Measurements from ENCODE around the gene OTUD4. TPM values are rescaled to one million over a fixed set of nuclear protein-coding genes. Genes with fewer than 3 reads are reported as not detected.

The OTUD4 gene
- total and polyA plus RNA-seq, 2 donors (not counting 1 experiment from before 2014, with no cell fraction given): 9.7 to 51.0 TPM

DNA sequence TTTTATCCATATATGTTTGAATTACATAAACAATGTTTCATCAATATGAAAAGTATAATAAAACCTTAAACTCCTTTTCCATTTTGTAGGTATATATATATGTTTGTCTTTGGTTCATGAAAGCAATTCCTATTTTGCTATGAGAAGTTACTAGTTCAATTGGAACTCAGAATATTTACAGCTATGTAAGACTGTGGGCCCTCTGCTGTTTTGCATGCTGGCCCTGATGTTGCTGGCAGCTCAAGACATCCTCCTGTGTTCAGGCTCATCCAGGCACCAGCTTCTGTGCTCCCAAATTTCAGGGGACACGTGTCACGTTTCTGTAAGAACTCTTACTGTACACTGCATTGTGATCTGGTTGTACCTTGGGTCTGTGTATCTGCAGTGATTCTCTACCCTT lies 38.7 kb upstream of the OTUD4 start:
- no peaks in the 10 kb centered on the region for H3K4me1 ChIP-seq (ENCODE audit: control insufficient read depth in 2 of 2, insufficient read depth in 2 of 2, low read length in 2 of 2)
- peaks cover 2% of the 10 kb centered on the region for H3K9me3 Mint-ChIP-seq (ENCODE audit: insufficient read depth)
- no peak overlapping the region for H3K4me2 ChIP-seq (replicated peaks; ENCODE audit: low read depth, low read length, poor library complexity, severe bottlenecking)
- no peak overlapping the region for H3K4me3 Mint-ChIP-seq
- no peaks in the 10 kb centered on the region for H3K36me3 ChIP-seq (replicated peaks in 1 of 2; ENCODE audit: control extremely low read depth in 1 of 2, control insufficient read depth in 1 of 2, extremely low read depth in 1 of 2, insufficient read depth in 2 of 2, low read length in 1 of 2)
- ATAC-seq (ENCODE audit: low read depth) (no peak), DNase-seq (no peak)
- H3K4me1 Mint-ChIP-seq: peaks cover 1% of the 10 kb centered on the region
- no peak overlapping the region for H3K27ac ChIP-seq (ENCODE audit: low read length in 2 of 2)
- H3K4me3 ChIP-seq (ENCODE audit: control extremely low read depth in 1 of 5, extremely low read depth in 1 of 5, insufficient read depth in 1 of 5, low read depth in 2 of 5, low read length in 4 of 5): no peak overlapping the region
- H3K79me2 ChIP-seq (ENCODE audit: control insufficient read depth, insufficient read depth, low read length): no peaks in the 10 kb centered on the region
- peaks cover 5% of the 10 kb centered on the region for H3K27me3 Mint-ChIP-seq
- intact Hi-C loops (cut with micrococcal nuclease): no loop called here
- H3K9ac ChIP-seq (ENCODE audit: low read length): no peak overlapping the region
- TF ChIP-seq CTCF (IDR thresholded peaks at IDR 0.05) (no peak), EZH2 (IDR thresholded peaks at IDR 0.05; ENCODE audit: borderline replicate concordance, insufficient read depth, low read depth, low read length, poor library complexity, severe bottlenecking) (no peak)
- no peak overlapping the region for H2AFZ ChIP-seq (ENCODE audit: insufficient read depth, low read depth, low read length, poor library complexity, severe bottlenecking)
- POLR2A ChIA-PET: no interaction called here
- H3K9me3 ChIP-seq (ENCODE audit: control extremely low read depth in 1 of 3, control insufficient read depth in 2 of 3, insufficient read depth in 1 of 3, low read length in 2 of 3): no peaks in the 10 kb centered on the region
- H4K20me1 ChIP-seq (ENCODE audit: control insufficient read depth, insufficient read depth, low read length, poor library complexity, severe bottlenecking): no peaks in the 10 kb centered on the region
- CTCF ChIA-PET: interaction anchor here (0.6 kb wide), 1 partner anchor 61 kb away, joined by 4 read pairs; no protein-coding TSS in a partner anchor
- H3K27ac Mint-ChIP-seq: no peak overlapping the region
- no peaks in the 10 kb centered on the region for H3K27me3 ChIP-seq (replicated peaks in 1 of 4; ENCODE audit: control extremely low read depth in 1 of 4, control insufficient read depth in 3 of 4, insufficient read depth in 4 of 4, low read length in 3 of 4)
- WGBS (ENCODE audit: insufficient coverage): 94% methylated on average over 2 of the region's 2 CpGs

- Mint-ChIP-seq H3K27me3 (peaks cover 3% of the 10 kb centered on the region), H3K4me1 (peaks cover 1% of the 10 kb centered on the region), H3K4me3 (no peak overlapping the region), H3K9me3 (ENCODE audit: insufficient read depth) (no peaks in the 10 kb centered on the region), H3K27ac (no peak overlapping the region)
- no peaks in the 10 kb centered on the region for H3K27me3 ChIP-seq (replicated peaks in 1 of 4; ENCODE audit: control extremely low read depth in 1 of 4, control insufficient read depth in 3 of 4, insufficient read depth in 4 of 4, low read length in 3 of 4)
- no peaks in the 10 kb centered on the region for H3K79me2 ChIP-seq (ENCODE audit: control insufficient read depth, insufficient read depth, low read length)
- H3K9me3 ChIP-seq (ENCODE audit: control extremely low read depth in 1 of 3, control insufficient read depth in 2 of 3, insufficient read depth in 1 of 3, low read length in 2 of 3): no peaks in the 10 kb centered on the region
- H3K9ac ChIP-seq (ENCODE audit: low read length): no peak overlapping the region
- H4K20me1 ChIP-seq (ENCODE audit: control insufficient read depth, insufficient read depth, low read length, poor library complexity, severe bottlenecking): no peaks in the 10 kb centered on the region
- no peaks in the 10 kb centered on the region for H3K4me1 ChIP-seq (ENCODE audit: control insufficient read depth in 2 of 2, insufficient read depth in 2 of 2, low read length in 2 of 2)
- H3K36me3 ChIP-seq (replicated peaks in 1 of 2; ENCODE audit: control extremely low read depth in 1 of 2, control insufficient read depth in 1 of 2, extremely low read depth in 1 of 2, insufficient read depth in 2 of 2, low read length in 1 of 2): no peaks in the 10 kb centered on the region
- POLR2A ChIA-PET: no interaction called here
- no peak overlapping the region for H3K4me2 ChIP-seq (replicated peaks; ENCODE audit: low read depth, low read length, poor library complexity, severe bottlenecking)
- WGBS (ENCODE audit: insufficient coverage): 51% methylated on average over 3 of the region's 3 CpGs
- DNase-seq (no peak), ATAC-seq (ENCODE audit: low read depth) (no peak)
- intact Hi-C loops (cut with micrococcal nuclease): no loop called here
- H2AFZ ChIP-seq (ENCODE audit: insufficient read depth, low read depth, low read length, poor library complexity, severe bottlenecking): no peak overlapping the region
- H3K4me3 ChIP-seq (ENCODE audit: control extremely low read depth in 1 of 5, extremely low read depth in 1 of 5, insufficient read depth in 1 of 5, low read depth in 2 of 5, low read length in 4 of 5): no peak overlapping the region
- CTCF ChIA-PET: no interaction called here
- no peak for TF ChIP-seq EZH2 (IDR thresholded peaks at IDR 0.05; ENCODE audit: borderline replicate concordance, insufficient read depth, low read depth, low read length, poor library complexity, severe bottlenecking)
- no peak for TF ChIP-seq CTCF (IDR thresholded peaks at IDR 0.05)
- H3K27ac ChIP-seq (ENCODE audit: low read length in 2 of 2): no peak overlapping the region
Measured at GRCh38 chr4:145218251-145218650, 37.9 kb upstream of the OTUD4 start.
